CD4-positive, alpha-beta T cell treated with Interferon alpha-2 for 1 hour (primary cell): ENCODE measurements around the gene PPP1R3D.
"Not testable (repeated sequence)": the region's sequence is repeated elsewhere in the genome, so short reads cannot be mapped to it uniquely, and the experiment has no call there.

ENCODE experiments used
- DNase-seq, 2 donors: peaks; one replicate each; pipeline ENCODE4 v3.0.0-alpha.2; 2020 to 2022

PPP1R3D gene

GRCh38 chr20:59912609-59913008 is 27.5 kb downstream of the PPP1R3D start:
- no peak for DNase-seq

- no peak for DNase-seq
These were observed 29.1 kb downstream of the PPP1R3D start for GRCh38 chr20:59911041-59911440.

GRCh38 chr20:59908855-59909254 is 31.2 kb downstream of the PPP1R3D start:
- DNase-seq: no peak

- DNase-seq: no peak
These were observed 36.5 kb downstream of the PPP1R3D start for GRCh38 chr20:59903621-59904020.

GRCh38 chr20:59902470-59902869 is 37.6 kb downstream of the PPP1R3D start:
- DNase-seq: no peak

- no peak for DNase-seq
These were observed 44.2 kb downstream of the PPP1R3D start for GRCh38 chr20:59895908-59896307.

- DNase-seq: no peak
These were observed 48.5 kb downstream of the PPP1R3D start for GRCh38 chr20:59891581-59891980.

- DNase-seq: not testable (repeated sequence)
These were observed 50.1 kb downstream of the PPP1R3D start for GRCh38 chr20:59890035-59890434.

- DNase-seq: no peak
These were observed 52.1 kb downstream of the PPP1R3D start for GRCh38 chr20:59888050-59888449.
